AG04450 (cell line): ENCODE results near the gene GKN2. TPM values are rescaled to one million over a fixed set of nuclear protein-coding genes. Genes with fewer than 3 reads are reported as not detected.

Experiments
- CTCF ChIA-PET: fragments of 300-600, 350-600 bp; formaldehyde crosslinking; extraction: SDS; loops from one replicate; lab custom pipeline; 2022; ENCODE audit warnings: antibody characterized with exemption, inconsistent platforms; lab: Charles Lee
- POLR2A ChIA-PET: fragments of 350-600 bp; formaldehyde crosslinking; extraction: SDS; loops from one replicate; lab custom pipeline; 2021; ENCODE audit warnings: antibody characterized with exemption, inconsistent platforms; lab: Yijun Ruan, JAX
- DNase-seq: peaks from one replicate; pipeline ENCODE4 v3.0.0-alpha.2; 2011; ENCODE audit warnings: low read depth, low spot score
- H3K27ac ChIP-seq: one replicate; pipeline ENCODE4 v1.5.1; 2012; ENCODE audit warnings: low read depth, low read length, control low read depth
- H3K27me3 ChIP-seq: one replicate; pipeline ENCODE4 v1.6.0; 2012; ENCODE audit warnings: low read length; ENCODE audit not compliant: control insufficient read depth, insufficient read depth
- H3K4me3 ChIP-seq: 2 replicates; pipeline ENCODE4 v1.5.1; 2011; ENCODE audit warnings: mild to moderate bottlenecking, low read depth, low read length, control low read depth
- H3K9me3 ChIP-seq: 2 replicates; pipeline ENCODE4 v1.5.1; 2012; ENCODE audit warnings: low read length; ENCODE audit not compliant: control insufficient read depth, insufficient read depth
- polyA plus RNA-seq: library from polyadenylated mRNA; depleted of rRNA; stranded (reverse); fragments of >200 nt; gene quantifications from 2 replicates; pipeline ENCODE4 v1.2.3, GENCODE V29; 2011
- TF ChIP-seq, protein P1 (sequence below): IDR thresholded peaks from 2 replicates; pipeline ENCODE4 v1.5.1; 2011; ENCODE audit warnings: low read depth, low read length, control low read depth, inconsistent platforms

The GKN2 gene
- polyA plus RNA-seq, 1 experiment: not detected

DNA sequence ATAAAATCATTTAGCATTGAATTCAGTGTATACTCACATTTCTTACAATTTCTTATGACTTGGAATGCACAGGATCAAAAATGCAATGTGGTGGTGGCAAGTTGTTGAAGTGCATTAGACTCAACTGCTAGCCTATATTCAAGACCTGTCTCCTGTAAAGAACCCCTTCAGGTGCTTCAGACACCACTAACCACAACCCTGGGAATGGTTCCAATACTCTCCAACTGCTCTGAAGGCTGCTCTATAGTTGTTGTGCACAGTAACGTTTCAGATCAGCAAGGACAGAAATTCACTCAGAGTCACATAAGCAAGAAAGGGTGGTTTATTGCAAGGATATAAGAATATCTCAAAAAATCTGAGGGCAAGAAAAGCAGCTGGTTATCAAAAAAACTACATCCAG lies 28.3 kb upstream of the GKN2 start:
- POLR2A ChIA-PET: no interaction called here
- DNase-seq: no peak
- Histone ChIP-seq H3K27ac (no peak overlapping the region), H3K4me3 (no peak overlapping the region), H3K27me3 (no peaks in the 10 kb centered on the region), H3K9me3 (no peaks in the 10 kb centered on the region)
- CTCF ChIA-PET: no interaction called here
- TF ChIP-seq, protein P1, sequence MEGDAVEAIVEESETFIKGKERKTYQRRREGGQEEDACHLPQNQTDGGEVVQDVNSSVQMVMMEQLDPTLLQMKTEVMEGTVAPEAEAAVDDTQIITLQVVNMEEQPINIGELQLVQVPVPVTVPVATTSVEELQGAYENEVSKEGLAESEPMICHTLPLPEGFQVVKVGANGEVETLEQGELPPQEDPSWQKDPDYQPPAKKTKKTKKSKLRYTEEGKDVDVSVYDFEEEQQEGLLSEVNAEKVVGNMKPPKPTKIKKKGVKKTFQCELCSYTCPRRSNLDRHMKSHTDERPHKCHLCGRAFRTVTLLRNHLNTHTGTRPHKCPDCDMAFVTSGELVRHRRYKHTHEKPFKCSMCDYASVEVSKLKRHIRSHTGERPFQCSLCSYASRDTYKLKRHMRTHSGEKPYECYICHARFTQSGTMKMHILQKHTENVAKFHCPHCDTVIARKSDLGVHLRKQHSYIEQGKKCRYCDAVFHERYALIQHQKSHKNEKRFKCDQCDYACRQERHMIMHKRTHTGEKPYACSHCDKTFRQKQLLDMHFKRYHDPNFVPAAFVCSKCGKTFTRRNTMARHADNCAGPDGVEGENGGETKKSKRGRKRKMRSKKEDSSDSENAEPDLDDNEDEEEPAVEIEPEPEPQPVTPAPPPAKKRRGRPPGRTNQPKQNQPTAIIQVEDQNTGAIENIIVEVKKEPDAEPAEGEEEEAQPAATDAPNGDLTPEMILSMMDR: no peak

DNA sequence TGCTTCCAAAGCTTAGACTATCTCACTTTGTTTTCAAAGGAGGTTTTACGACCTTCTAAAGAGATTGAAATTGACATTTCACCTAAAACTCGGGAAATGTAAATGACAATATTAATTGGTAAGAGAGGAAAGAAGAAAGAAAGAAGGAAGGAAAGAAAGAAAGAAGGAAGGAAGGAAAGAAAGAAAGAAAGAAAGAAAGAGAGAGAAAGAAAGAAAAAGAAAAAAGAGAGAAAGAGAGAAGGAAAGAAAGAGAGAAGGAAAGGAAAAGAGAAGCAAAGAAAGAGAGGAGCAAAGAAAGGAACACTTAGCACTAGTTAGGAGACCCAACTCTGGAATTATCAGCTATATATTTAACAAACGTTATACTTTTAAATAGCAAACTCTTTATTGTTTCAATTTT lies 25.4 kb upstream of the GKN2 start:
- no peak for DNase-seq
- CTCF ChIA-PET: no interaction called here
- POLR2A ChIA-PET: no interaction called here
- no peak overlapping the region for H3K27ac ChIP-seq
- H3K4me3 ChIP-seq: no peak overlapping the region
- TF ChIP-seq, protein P1: no peak
- no peaks in the 10 kb centered on the region for H3K27me3 ChIP-seq
- no peaks in the 10 kb centered on the region for H3K9me3 ChIP-seq

DNA sequence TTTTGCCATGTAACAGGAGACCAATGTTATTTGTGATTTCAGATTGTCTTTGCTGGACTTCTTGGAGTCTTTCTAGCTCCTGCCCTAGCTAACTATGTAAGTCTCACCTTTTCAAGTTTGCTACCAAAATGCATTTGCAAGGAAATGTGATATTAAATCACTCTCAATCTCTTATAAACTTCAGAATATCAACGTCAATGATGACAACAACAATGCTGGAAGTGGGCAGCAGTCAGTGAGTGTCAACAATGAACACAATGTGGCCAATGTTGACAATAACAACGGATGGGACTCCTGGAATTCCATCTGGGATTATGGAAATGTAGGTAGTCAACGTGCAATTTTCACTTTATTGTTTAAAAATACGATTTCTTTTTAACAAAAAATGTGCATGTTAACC lies 24.8 kb upstream of the GKN2 start:
- H3K27ac ChIP-seq: no peak overlapping the region
- no peak overlapping the region for H3K4me3 ChIP-seq
- DNase-seq: no peak
- CTCF ChIA-PET: no interaction called here
- H3K27me3 ChIP-seq: no peaks in the 10 kb centered on the region
- H3K9me3 ChIP-seq: no peaks in the 10 kb centered on the region
- TF ChIP-seq, protein P1: no peak
- POLR2A ChIA-PET: no interaction called here

DNA sequence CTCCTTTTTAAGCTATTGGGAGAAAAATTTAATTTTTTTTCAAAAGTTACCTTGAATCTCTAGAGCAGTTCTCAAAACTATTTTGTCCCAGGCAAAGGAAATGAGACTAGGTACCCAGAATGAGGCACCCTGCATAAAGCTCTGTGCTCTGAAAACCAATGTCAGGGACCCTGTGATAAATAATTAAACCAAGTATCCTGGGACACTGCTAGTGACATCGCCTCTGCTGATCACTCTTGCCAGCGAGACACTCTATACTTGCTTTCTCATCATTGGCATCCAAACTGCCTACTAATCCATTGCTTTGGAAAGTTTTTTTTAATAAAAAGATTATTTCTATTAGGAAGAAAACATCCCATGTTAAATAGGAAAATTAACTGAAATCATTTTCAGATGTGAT lies 23.2 kb upstream of the GKN2 start:
- POLR2A ChIA-PET: no interaction called here
- no peaks in the 10 kb centered on the region for H3K27me3 ChIP-seq
- H3K9me3 ChIP-seq: no peaks in the 10 kb centered on the region
- CTCF ChIA-PET: interaction anchor here (0.6 to 1.2 kb wide), 2 partner anchors 33 to 260 kb away, joined by 3 read pairs; no protein-coding TSS in a partner anchor
- no peak overlapping the region for H3K27ac ChIP-seq
- TF ChIP-seq, protein P1: no peak
- no peak for DNase-seq
- H3K4me3 ChIP-seq: no peak overlapping the region

DNA sequence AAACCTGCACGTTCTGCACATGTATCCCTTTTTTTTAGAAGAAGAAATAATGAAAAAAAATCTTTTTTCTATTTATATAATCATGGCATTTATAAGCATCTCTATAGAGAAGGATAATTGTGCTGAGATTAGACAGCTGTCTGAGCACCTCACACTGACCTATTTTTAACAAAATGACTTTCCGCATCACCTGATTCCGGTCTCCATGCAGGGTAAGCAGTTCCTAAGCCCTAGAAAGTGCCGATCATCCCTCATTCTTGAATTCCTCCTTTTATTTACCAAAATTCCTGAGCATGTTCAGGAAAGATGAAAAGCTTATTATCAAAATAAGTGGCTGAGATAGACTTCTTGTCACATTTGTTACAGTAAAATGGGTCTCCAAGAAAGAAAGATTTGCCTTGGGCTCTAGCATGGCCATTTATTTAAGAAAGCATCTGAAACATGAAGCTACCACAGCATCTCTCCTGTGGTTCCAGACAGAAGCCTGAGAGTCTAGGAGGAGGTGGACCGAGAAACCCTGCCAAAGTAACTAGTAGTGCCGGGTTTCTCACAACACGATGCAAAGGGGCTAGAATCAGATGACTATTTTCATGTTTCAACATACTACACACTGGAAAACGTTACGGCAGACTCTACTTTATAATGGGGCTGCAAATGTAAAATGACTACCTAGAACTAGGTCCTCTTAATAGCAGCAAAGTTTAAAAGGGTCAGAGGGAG lies 22.4 kb upstream of the GKN2 start:
- no peaks in the 10 kb centered on the region for H3K9me3 ChIP-seq
- no peak for DNase-seq
- no peak overlapping the region for H3K27ac ChIP-seq
- CTCF ChIA-PET: interaction anchor here (0.6 to 1.2 kb wide), 2 partner anchors 32 to 259 kb away, joined by 3 read pairs; no protein-coding TSS in a partner anchor
- TF ChIP-seq, protein P1: no peak
- H3K27me3 ChIP-seq: no peaks in the 10 kb centered on the region
- H3K4me3 ChIP-seq: no peak overlapping the region
- POLR2A ChIA-PET: no interaction called here
